ENCODE results near the gene WNT7B.
A peak's percentile ranks its signal among the peaks of the same experiment; 100 is the strongest.

The WNT7B gene

GRCh38 chr22:45971408-45972028, 5.4 kb downstream of the WNT7B start:
- DNase-seq (ENCODE audit: low spot score in 2 of 2): no peak
- Mint-ChIP-seq H3K9me3 (no peaks in the 10 kb centered on the region), H3K27ac (no peak overlapping the region), H3K4me1 (peaks cover 9% of the 10 kb centered on the region), H3K4me3 (no peak overlapping the region), H3K36me3 (no peaks in the 10 kb centered on the region)
- no peak for ATAC-seq

- H3K4me1 Mint-ChIP-seq: peaks cover 9% of the 10 kb centered on the region
- DNase-seq (ENCODE audit: low spot score in 2 of 2): no peak
- H3K36me3 Mint-ChIP-seq: no peaks in the 10 kb centered on the region
- H3K4me3 Mint-ChIP-seq: peak overlapping the region; percentile 34
- H3K27ac Mint-ChIP-seq: no peak overlapping the region
- H3K9me3 Mint-ChIP-seq: no peaks in the 10 kb centered on the region
- no peak for ATAC-seq
These were observed 6.1 kb downstream of the WNT7B start for GRCh38 chr22:45970705-45971407.

- no peaks in the 10 kb centered on the region for H3K36me3 Mint-ChIP-seq
- H3K27ac Mint-ChIP-seq: no peak overlapping the region
- H3K4me1 Mint-ChIP-seq: peaks cover 5% of the 10 kb centered on the region
- H3K4me3 Mint-ChIP-seq: no peak overlapping the region
- ATAC-seq (no peak), DNase-seq (ENCODE audit: low spot score in 2 of 2) (no peak)
- no peaks in the 10 kb centered on the region for H3K9me3 Mint-ChIP-seq
These were observed 7.0 kb downstream of the WNT7B start for GRCh38 chr22:45969801-45970470.

- DNase-seq (ENCODE audit: low spot score in 2 of 2): no peak
- no peaks in the 10 kb centered on the region for H3K36me3 Mint-ChIP-seq
- H3K4me3 Mint-ChIP-seq: no peak overlapping the region
- H3K4me1 Mint-ChIP-seq: no peaks in the 10 kb centered on the region
- ATAC-seq: no peak
- no peak overlapping the region for H3K27ac Mint-ChIP-seq
- no peaks in the 10 kb centered on the region for H3K9me3 Mint-ChIP-seq
These were observed 7.6 kb downstream of the WNT7B start for GRCh38 chr22:45969414-45969799.

DNA sequence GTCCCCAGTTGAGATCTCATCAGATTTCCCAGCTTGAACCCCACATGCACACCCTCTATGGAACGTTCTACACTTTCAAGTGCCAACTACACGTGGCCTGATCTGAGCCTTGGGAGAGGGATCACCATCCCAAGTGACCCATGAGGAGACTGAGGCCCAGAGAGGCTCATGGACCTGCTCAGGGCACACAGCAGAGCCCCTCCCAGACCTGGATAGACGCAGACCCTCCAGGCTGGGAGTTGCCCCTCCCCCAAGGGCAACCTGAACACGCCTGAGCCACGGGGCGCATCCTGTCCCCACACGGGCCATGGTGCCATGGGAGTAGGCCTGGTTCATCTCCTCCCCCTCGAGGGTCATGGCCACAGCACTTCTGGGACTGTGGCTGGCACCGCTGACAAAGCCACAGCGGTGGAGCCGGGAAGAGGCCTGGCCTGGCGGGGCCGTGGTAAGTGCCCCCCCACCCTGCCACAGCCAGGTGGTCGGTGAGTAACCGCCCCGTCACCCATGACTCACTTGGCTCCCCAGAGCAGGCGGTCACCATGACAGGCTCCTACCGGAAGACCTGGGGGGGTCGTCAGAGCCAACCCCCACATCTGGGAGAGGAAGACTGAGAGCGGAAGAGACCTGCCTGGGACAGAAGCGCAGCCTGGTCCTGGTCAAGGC, 8.1 kb downstream of the WNT7B start:
- H3K36me3 Mint-ChIP-seq: no peaks in the 10 kb centered on the region
- no peak overlapping the region for H3K27ac Mint-ChIP-seq
- DNase-seq (ENCODE audit: low spot score in 2 of 2) (no peak), ATAC-seq (peak; percentile 59)
- H3K4me3 Mint-ChIP-seq: no peak overlapping the region
- H3K4me1 Mint-ChIP-seq: no peaks in the 10 kb centered on the region
- H3K9me3 Mint-ChIP-seq: no peaks in the 10 kb centered on the region

- H3K36me3 Mint-ChIP-seq: no peaks in the 10 kb centered on the region
- H3K27ac Mint-ChIP-seq: no peak overlapping the region
- ATAC-seq (no peak), DNase-seq (ENCODE audit: low spot score in 2 of 2) (no peak)
- H3K4me1 Mint-ChIP-seq: no peaks in the 10 kb centered on the region
- no peaks in the 10 kb centered on the region for H3K9me3 Mint-ChIP-seq
- H3K4me3 Mint-ChIP-seq: no peak overlapping the region
These were observed 8.8 kb downstream of the WNT7B start for GRCh38 chr22:45968003-45968650.

DNA sequence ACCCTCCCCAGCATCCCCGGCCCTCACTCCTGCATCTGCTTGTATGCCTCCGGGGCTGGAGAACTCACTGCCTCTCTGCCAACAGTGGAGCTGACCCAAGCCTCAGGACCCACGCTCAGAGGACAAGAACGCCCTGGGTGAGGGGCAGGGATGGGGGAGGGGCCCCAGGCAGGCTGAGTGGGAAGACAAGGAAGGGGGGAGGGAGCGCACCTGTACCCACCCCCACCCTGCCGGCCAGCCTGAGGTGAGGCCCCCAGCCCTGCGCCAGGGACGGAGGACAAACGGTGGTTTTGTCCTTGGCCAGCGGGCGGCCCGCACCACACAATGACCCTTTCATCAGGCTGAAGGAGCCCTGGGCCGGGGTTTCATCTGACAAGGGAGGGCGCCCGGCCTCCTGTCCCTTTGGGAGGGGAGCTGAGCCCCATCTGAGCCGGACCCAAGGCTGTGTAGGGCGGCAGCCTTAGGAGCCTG, 10.0 kb downstream of the WNT7B start:
- no peak overlapping the region for H3K27ac Mint-ChIP-seq
- no peak for ATAC-seq
- H3K9me3 Mint-ChIP-seq: no peaks in the 10 kb centered on the region
- no peaks in the 10 kb centered on the region for H3K4me1 Mint-ChIP-seq
- H3K4me3 Mint-ChIP-seq: no peak overlapping the region
- no peaks in the 10 kb centered on the region for H3K36me3 Mint-ChIP-seq
- no peak for DNase-seq (ENCODE audit: low spot score in 2 of 2)

GRCh38 chr22:45966320-45966894, 10.6 kb downstream of the WNT7B start:
- Mint-ChIP-seq H3K4me3 (no peak overlapping the region), H3K9me3 (no peaks in the 10 kb centered on the region), H3K36me3 (no peaks in the 10 kb centered on the region), H3K4me1 (no peaks in the 10 kb centered on the region), H3K27ac (no peak overlapping the region)
- DNase-seq (ENCODE audit: low spot score in 2 of 2) (no peak), ATAC-seq (no peak)

DNA sequence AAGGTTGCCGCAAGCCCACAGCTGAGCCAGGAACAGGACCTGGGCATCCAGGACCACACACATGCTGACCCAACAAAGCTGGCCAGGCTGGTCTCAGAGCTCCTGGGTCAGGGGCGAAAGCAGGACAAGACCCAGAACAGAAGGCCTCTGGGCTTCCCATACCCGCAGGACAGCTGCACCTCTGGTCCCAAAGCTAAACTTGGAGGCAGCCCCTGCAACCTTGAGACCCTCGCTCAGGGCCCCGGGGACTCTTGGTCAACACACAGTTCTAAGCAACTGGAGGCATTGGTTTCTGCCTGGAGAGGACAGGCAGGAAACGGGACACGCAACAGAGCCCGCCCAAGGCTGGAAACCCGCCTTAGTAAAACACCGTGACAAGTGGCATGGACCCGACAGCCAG, 11.4 kb downstream of the WNT7B start:
- H3K9me3 Mint-ChIP-seq: no peaks in the 10 kb centered on the region
- DNase-seq (ENCODE audit: low spot score in 2 of 2): no peak
- H3K4me1 Mint-ChIP-seq: no peaks in the 10 kb centered on the region
- H3K36me3 Mint-ChIP-seq: no peaks in the 10 kb centered on the region
- no peak overlapping the region for H3K4me3 Mint-ChIP-seq
- no peak overlapping the region for H3K27ac Mint-ChIP-seq
- ATAC-seq: no peak

DNA sequence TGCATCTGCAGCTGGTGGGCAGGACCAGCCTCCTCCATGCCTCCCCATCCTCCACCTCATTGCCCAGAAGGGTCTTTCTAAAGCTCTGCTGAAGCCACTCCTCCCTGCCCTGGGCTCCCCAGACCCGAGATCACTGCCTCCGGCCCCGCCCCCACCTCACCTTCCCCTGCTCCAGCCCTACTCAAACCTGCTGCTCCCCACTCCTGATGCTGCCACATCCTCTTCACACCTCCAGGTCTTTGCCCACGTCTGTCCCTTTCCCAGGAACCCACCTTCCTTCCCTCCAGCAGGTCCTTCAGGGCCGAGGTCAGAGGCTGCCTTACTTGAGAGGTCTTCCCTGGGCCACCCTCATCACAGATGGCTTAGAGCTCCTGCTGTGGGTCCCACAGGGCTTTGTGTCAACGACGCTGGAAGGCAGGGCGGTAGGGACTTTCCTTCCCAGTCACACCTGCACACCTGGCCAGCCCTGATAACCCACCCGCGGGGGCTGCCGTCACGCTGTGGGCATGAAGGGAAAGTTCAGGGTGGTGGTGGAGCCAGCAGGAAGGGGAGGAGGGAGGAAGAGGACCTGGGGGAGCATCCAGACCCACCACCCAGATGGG, 11.9 kb downstream of the WNT7B start:
- Mint-ChIP-seq H3K9me3 (no peaks in the 10 kb centered on the region), H3K36me3 (no peaks in the 10 kb centered on the region), H3K4me1 (no peaks in the 10 kb centered on the region), H3K27ac (no peak overlapping the region), H3K4me3 (no peak overlapping the region)
- ATAC-seq (no peak), DNase-seq (ENCODE audit: low spot score in 2 of 2) (no peak)

- Mint-ChIP-seq H3K36me3 (no peaks in the 10 kb centered on the region), H3K27ac (no peak overlapping the region), H3K4me1 (no peaks in the 10 kb centered on the region), H3K9me3 (no peaks in the 10 kb centered on the region), H3K4me3 (no peak overlapping the region)
- ATAC-seq: no peak
- no peak for DNase-seq (ENCODE audit: low spot score in 2 of 2)
These were observed 12.6 kb downstream of the WNT7B start for GRCh38 chr22:45964372-45964771.

DNA sequence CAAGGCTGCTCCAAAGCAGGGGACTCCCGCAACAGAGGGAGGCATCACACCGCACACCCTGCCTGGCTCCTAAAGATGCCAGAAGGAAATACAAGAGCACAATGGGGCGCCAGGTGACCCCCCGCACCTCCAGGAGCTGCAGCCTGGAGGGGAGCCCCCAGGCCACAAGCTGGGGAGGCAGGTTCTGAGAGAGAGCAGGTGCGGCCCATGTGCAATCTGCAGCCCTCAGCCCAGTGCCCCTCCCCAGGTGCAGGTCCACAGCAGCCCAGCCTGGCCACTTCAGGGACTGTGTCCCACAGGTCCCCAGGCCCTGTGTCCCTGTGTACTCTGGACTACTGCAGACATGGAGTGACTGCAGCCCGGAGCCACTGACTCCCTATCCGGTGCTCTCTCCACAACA, 13.1 kb downstream of the WNT7B start:
- H3K9me3 Mint-ChIP-seq: no peaks in the 10 kb centered on the region
- H3K4me3 Mint-ChIP-seq: no peak overlapping the region
- H3K36me3 Mint-ChIP-seq: no peaks in the 10 kb centered on the region
- ATAC-seq (no peak), DNase-seq (ENCODE audit: low spot score in 2 of 2) (no peak)
- no peak overlapping the region for H3K27ac Mint-ChIP-seq
- H3K4me1 Mint-ChIP-seq: no peaks in the 10 kb centered on the region

DNA sequence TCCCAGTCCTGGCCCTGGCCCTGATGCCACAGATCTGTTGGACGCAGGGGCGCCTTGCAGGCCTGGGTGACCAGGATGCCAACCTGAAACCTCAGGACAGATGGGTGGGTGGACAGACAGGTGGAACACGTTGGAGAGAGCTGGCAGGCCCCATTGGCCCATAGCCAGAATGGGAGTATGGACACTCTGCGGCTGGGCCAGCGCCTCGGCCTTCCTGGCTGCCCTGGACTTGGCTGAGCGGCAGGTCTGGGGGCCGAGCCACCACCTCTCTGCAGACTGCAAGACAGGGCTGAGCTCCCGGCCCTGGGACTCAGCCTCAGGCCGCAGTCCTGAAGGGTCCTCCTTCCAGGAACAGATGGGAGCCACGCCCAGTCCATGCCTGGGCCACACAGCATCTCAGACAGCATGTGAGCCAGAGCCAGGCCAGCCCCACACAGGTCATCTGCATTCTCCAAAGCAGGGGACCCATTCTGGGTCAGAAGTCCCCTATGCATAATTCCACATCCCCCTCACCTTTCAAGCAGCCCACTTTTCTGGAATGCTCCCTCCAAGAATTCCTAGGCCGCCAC, 14.1 kb downstream of the WNT7B start:
- Mint-ChIP-seq H3K4me3 (no peak overlapping the region), H3K27ac (no peak overlapping the region), H3K4me1 (no peaks in the 10 kb centered on the region), H3K36me3 (no peaks in the 10 kb centered on the region), H3K9me3 (no peaks in the 10 kb centered on the region)
- DNase-seq (ENCODE audit: low spot score in 2 of 2): no peak
- no peak for ATAC-seq

DNA sequence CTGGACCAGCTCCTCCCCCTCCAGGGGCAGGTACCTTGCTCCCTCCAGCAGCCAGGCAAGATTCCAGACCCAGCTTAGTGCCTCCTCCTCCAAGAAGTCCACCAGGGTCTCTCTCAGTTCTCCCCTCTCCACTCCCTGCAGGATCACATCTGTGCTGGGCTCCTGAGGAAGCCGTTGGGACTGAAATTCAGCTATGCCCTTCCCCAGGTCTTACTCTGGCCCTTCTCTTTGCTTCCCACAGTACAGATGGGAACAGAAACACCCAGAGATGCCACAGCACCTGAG, 14.6 kb downstream of the WNT7B start:
- H3K4me1 Mint-ChIP-seq: no peaks in the 10 kb centered on the region
- no peaks in the 10 kb centered on the region for H3K36me3 Mint-ChIP-seq
- DNase-seq (ENCODE audit: low spot score in 2 of 2) (no peak), ATAC-seq (no peak)
- no peak overlapping the region for H3K4me3 Mint-ChIP-seq
- H3K27ac Mint-ChIP-seq: no peak overlapping the region
- no peaks in the 10 kb centered on the region for H3K9me3 Mint-ChIP-seq

Data from stimulated activated effector memory CD8-positive, alpha-beta T cell treated with anti-CD3 and anti-CD28 coated beads, Interleukin-12 subunit alpha, Interleukin-12 subunit beta, amount 100 ng/mL, for 72 hours (primary cell).